Activated B cell treated with CpG ODN at 0.5 μM for 24 hours (primary cell): ENCODE data around the gene HOXD11. TPM values are rescaled to one million over a fixed set of nuclear protein-coding genes. Genes with fewer than 3 reads are reported as not detected.

ENCODE experiments used
- ATAC-seq: fragments of 200-7000 bp; cut with Tn5 transposase; one replicate; pipeline ENCODE4 v1.10.0; 2021; ENCODE audit warnings: low read depth, mild to moderate bottlenecking, moderate library complexity
- CTCF ChIA-PET: fragments of 350-600 bp; sonication (Branson Sonifier 250); formaldehyde crosslinking; loops from one replicate; lab custom pipeline; 2021; ENCODE audit warnings: antibody characterized with exemption; lab: Charles Lee
- POLR2A ChIA-PET: fragments of 350-600 bp; sonication (Branson Sonifier 250); formaldehyde crosslinking; loops from one replicate; lab custom pipeline; 2021; ENCODE audit warnings: antibody characterized with exemption; lab: Charles Lee
- DNase-seq: peaks from one replicate; pipeline ENCODE4 v3.0.0; 2022
- H3K27ac Mint-ChIP-seq: one replicate; pipeline ENCODE4 v1.8.0; 2020; ENCODE audit warnings: mixed read lengths
- H3K27me3 Mint-ChIP-seq: one replicate; pipeline ENCODE4 v1.8.0; 2021; ENCODE audit warnings: mixed read lengths
- H3K36me3 Mint-ChIP-seq: one replicate; pipeline ENCODE4 v1.8.0; 2021; ENCODE audit warnings: low read depth, mixed read lengths
- H3K4me1 Mint-ChIP-seq: one replicate; pipeline ENCODE4 v1.8.0; 2021; ENCODE audit warnings: mixed read lengths
- H3K4me3 Mint-ChIP-seq: one replicate; pipeline ENCODE4 v1.8.0; 2020; ENCODE audit warnings: mild to moderate bottlenecking, mixed read lengths
- H3K9me3 Mint-ChIP-seq: one replicate; pipeline ENCODE4 v1.8.0; 2020; ENCODE audit warnings: mixed read lengths
- CTCF ChIP-seq: fragments of 200-600 bp; IDR thresholded peaks from one replicate; pipeline ENCODE4 v1.8.0; 2022; ENCODE audit warnings: antibody characterized with exemption, mild to moderate bottlenecking
- intact Hi-C: fragments of 100-400 bp; cut with micrococcal nuclease; formaldehyde crosslinking; loops from one replicate; pipeline ENCODE4 v1.15.1; 2024
- total RNA-seq: library from RNA; stranded (reverse); gene quantifications from 2 replicates; pipeline ENCODE4 v1.2.3, GENCODE V29; 2022

HOXD11 gene
- total RNA-seq, 1 donor from 2014 or later: not detected

GRCh38 chr2:176151442-176152287 is 44.6 kb downstream of the HOXD11 start, which contains the start of gene HOXD4:
TSS of gene HOXD4 (plus strand) at chr2:176151550. CDS start at chr2:176151634, 84 bp downstream.
- Mint-ChIP-seq H3K27ac (no peak within 1 kb of the TSS), H3K27me3 (peaks cover 70% of the 10 kb centered on the region), H3K36me3 (no peaks in the 10 kb centered on the region), H3K4me1 (no peaks in the 10 kb centered on the region), H3K9me3 (no peaks in the 10 kb centered on the region), H3K4me3 (no peak within 1 kb of the TSS)
- POLR2A ChIA-PET: no interaction called here
- CTCF ChIA-PET: no interaction called here
- no peak for DNase-seq
- no peak for ATAC-seq
- no peak for TF ChIP-seq CTCF
- intact Hi-C loops: no loop called here

GRCh38 chr2:176152350-176153181 is 45.5 kb downstream of the HOXD11 start:
- DNase-seq (no peak), ATAC-seq (no peak)
- ChIA-PET POLR2A (no interaction called here), CTCF (no interaction called here)
- H3K27ac Mint-ChIP-seq: no peak overlapping the region
- intact Hi-C loops: no loop called here
- H3K9me3 Mint-ChIP-seq: no peaks in the 10 kb centered on the region
- H3K36me3 Mint-ChIP-seq: no peaks in the 10 kb centered on the region
- peaks cover 3% of the 10 kb centered on the region for H3K4me1 Mint-ChIP-seq
- TF ChIP-seq CTCF: no peak
- no peak overlapping the region for H3K4me3 Mint-ChIP-seq
- peaks cover 66% of the 10 kb centered on the region for H3K27me3 Mint-ChIP-seq

GRCh38 chr2:176154576-176155252 is 47.6 kb downstream of the HOXD11 start:
- no peaks in the 10 kb centered on the region for H3K9me3 Mint-ChIP-seq
- peaks cover 3% of the 10 kb centered on the region for H3K4me1 Mint-ChIP-seq
- ChIA-PET POLR2A (no interaction called here), CTCF (interaction anchor here (1.6 kb wide), 1 partner anchor 300 kb away, joined by 3 read pairs; no protein-coding TSS in a partner anchor)
- no peak for TF ChIP-seq CTCF
- no peak overlapping the region for H3K4me3 Mint-ChIP-seq
- H3K36me3 Mint-ChIP-seq: no peaks in the 10 kb centered on the region
- intact Hi-C loops: no loop called here
- DNase-seq (no peak), ATAC-seq (no peak)
- peaks cover 60% of the 10 kb centered on the region for H3K27me3 Mint-ChIP-seq
- H3K27ac Mint-ChIP-seq: no peak overlapping the region

- Mint-ChIP-seq H3K4me1 (peaks cover 3% of the 10 kb centered on the region), H3K4me3 (no peak overlapping the region), H3K27me3 (peaks cover 52% of the 10 kb centered on the region), H3K9me3 (no peaks in the 10 kb centered on the region), H3K27ac (no peak overlapping the region), H3K36me3 (no peaks in the 10 kb centered on the region)
- no peak for TF ChIP-seq CTCF
- POLR2A ChIA-PET: no interaction called here
- ATAC-seq (no peak), DNase-seq (no peak)
- intact Hi-C loops: loop anchor here (2.0 kb wide), 1 partner anchor 23 kb away; no protein-coding TSS in a partner anchor
- CTCF ChIA-PET: interaction anchor here (1.6 kb wide), 1 partner anchor 300 kb away, joined by 3 read pairs; no protein-coding TSS in a partner anchor
These were observed 48.4 kb downstream of the HOXD11 start for GRCh38 chr2:176155356-176156044.
